Thyroid gland (tissue), 4 donors: ENCODE measurements around the gene TAF11L2.

ENCODE experiments used
- POLR2A ChIP-seq, 2 donors: fragments of 450-650 bp; IDR thresholded peaks; one replicate each; pipeline ENCODE4 v1.6.1; 2017; ENCODE audit warnings: antibody characterized with exemption in 2 of 2, mild to moderate bottlenecking in 2 of 2, moderate library complexity in 1 of 2
- TF ChIP-seq, protein P1 (sequence below), 6 experiments: fragments of 200-600 bp in 3 of 6; fragments of 450-650 bp in 3 of 6; sonication (generic) in 3 of 6; IDR thresholded peaks; one replicate each; pipeline ENCODE4 v1.5.1; 2016 to 2019; ENCODE audit warnings: antibody characterized with exemption in 6 of 6, mild to moderate bottlenecking in 2 of 6, inconsistent platforms in 1 of 6, moderate library complexity in 1 of 6

GRCh38 chr5:17455942-17456341 is 42.1 kb upstream of the TAF11L2 start:
- TF ChIP-seq, protein P1, sequence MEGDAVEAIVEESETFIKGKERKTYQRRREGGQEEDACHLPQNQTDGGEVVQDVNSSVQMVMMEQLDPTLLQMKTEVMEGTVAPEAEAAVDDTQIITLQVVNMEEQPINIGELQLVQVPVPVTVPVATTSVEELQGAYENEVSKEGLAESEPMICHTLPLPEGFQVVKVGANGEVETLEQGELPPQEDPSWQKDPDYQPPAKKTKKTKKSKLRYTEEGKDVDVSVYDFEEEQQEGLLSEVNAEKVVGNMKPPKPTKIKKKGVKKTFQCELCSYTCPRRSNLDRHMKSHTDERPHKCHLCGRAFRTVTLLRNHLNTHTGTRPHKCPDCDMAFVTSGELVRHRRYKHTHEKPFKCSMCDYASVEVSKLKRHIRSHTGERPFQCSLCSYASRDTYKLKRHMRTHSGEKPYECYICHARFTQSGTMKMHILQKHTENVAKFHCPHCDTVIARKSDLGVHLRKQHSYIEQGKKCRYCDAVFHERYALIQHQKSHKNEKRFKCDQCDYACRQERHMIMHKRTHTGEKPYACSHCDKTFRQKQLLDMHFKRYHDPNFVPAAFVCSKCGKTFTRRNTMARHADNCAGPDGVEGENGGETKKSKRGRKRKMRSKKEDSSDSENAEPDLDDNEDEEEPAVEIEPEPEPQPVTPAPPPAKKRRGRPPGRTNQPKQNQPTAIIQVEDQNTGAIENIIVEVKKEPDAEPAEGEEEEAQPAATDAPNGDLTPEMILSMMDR (IDR thresholded peaks at IDR 0.05) = no peak
- no peak for TF ChIP-seq POLR2A (IDR thresholded peaks at IDR 0.05)
